Forelimb muscle (tissue), 1 donor: ENCODE data around the gene SCNN1G. TPM values are rescaled to one million over a fixed set of nuclear protein-coding genes. Genes with fewer than 3 reads are reported as not detected.
"Not testable (repeated sequence)": the region's sequence is repeated elsewhere in the genome, so short reads cannot be mapped to it uniquely, and the experiment has no call there.

Experiments used
- DNase-seq: peaks from one replicate; pipeline ENCODE4 v3.0.0-alpha.2; 2013; ENCODE audit warnings: low read depth
- polyA plus RNA-seq: library from polyadenylated mRNA; unstranded; fragments of 120-200 nt; gene quantifications from one replicate; pipeline ENCODE4 v1.2.1, GENCODE V29; 2013; ENCODE audit not compliant: insufficient read length

The SCNN1G gene
- polyA plus RNA-seq, 1 donor = not detected

DNA sequence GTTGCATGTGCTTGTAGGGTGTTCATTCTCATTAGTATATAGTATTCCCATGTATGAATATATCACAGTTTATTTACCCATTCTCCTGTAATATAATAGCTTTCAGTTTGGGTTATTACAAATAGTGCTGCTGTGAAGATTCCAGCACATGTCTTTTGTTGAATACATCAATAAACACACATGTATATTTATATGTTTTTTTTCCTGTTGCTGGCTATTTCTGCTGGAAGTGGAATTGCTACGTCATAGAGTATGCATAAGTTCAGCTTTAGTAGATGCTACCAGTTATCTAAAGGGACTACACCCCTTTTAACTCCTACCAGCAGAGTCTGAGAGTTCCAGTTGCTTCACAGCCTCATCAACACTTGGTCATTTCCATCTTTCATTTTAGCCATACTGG lies 67.3 kb downstream of the SCNN1G start:
- DNase-seq = no peak

DNA sequence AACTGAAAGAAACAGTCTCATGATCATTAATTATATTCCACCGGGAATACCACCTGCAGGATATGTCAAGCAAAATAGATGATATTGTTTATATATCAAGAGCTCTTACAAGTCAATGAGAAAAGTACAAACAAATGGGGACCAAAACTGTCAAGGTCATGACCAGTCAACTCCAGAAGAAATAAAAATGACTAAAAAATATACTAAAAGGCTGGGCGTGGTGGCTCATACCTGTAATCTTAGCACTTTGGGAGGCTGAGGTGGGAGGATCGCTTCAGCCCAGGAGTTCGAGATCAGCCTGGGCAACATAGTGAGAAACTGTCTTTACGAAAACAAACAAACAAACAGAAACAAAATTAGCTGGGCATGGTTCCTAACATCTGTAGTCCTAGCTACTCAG lies 69.8 kb downstream of the SCNN1G start:
- DNase-seq = no peak

GRCh38 chr16:23253650-23254049 lies 71.1 kb downstream of the SCNN1G start:
- not testable (repeated sequence) for DNase-seq

- DNase-seq = no peak
Observed at GRCh38 chr16:23254338-23254737, 71.8 kb downstream of the SCNN1G start.

- DNase-seq = no peak
Observed at GRCh38 chr16:23255000-23255399, 72.5 kb downstream of the SCNN1G start.

- no peak for DNase-seq
Observed at GRCh38 chr16:23256440-23256839, 73.9 kb downstream of the SCNN1G start.

DNA sequence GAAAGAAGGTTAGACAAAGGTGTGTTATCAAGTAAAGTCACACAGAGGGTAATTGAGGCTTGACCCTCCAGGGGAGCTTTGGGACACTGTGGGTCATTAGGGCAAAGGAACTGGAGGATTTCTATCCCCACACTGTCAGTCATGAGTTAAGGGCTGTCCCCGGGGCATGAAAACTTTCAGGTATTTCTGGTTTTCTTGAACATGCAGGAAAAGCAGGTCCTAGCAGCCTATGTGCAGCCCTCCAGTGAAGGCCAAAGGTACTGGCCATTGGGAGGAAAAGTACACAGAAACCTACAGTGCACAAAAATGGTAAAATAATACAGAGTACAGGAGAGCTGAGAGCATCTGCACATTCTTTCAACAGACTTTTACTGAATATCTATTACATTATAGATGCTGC lies 75.1 kb downstream of the SCNN1G start:
- DNase-seq = no peak

GRCh38 chr16:23258919-23259237 lies 76.3 kb downstream of the SCNN1G start:
- no peak for DNase-seq

Other genes with a start within 250 kb of the SCNN1G start
- 6.1 TPM for gene USP31, start 33.3 kb upstream of the SCNN1G start, polyA plus RNA-seq
- 0.16 TPM for gene SCNN1B, start 119.6 kb downstream of the SCNN1G start, polyA plus RNA-seq